ENCODE data around the gene SMC1B.
"Not testable (repeated sequence)": the region's sequence is repeated elsewhere in the genome, so short reads cannot be mapped to it uniquely, and the experiment has no call there.

The SMC1B gene

GRCh38 chr22:45296628-45297297 is 116.6 kb downstream of the SMC1B start:
- no peak for DNase-seq (ENCODE audit: low read depth)

GRCh38 chr22:45295492-45295891 is 117.9 kb downstream of the SMC1B start:
- no peak for DNase-seq (ENCODE audit: low read depth)

GRCh38 chr22:45295004-45295403 is 118.4 kb downstream of the SMC1B start:
- not testable (repeated sequence) for DNase-seq (ENCODE audit: low read depth)
